Ovary (tissue), 9 donors: ENCODE measurements around the gene ERFE. TPM values are rescaled to one million over a fixed set of nuclear protein-coding genes. Genes with fewer than 3 reads are reported as not detected.

Experiments used
- DNase-seq, 5 donors: peaks; one replicate each; pipeline ENCODE4 v3.0.0-alpha.2; 2019 to 2020
- H3K27ac ChIP-seq, 2 donors: fragments of 200-600 bp; one replicate each; pipeline versions ENCODE4 v1.5.1 to v1.8.0; 2019 to 2022
- H3K27me3 ChIP-seq: fragments of 200-600 bp; one replicate; pipeline ENCODE4 v1.8.0; 2022
- H3K36me3 ChIP-seq: fragments of 200-600 bp; sonication (generic); one replicate; pipeline ENCODE4 v1.5.1; 2019
- H3K4me1 ChIP-seq: one replicate; pipeline ENCODE4 v1.8.1; 2013; ENCODE audit warnings: mild to moderate bottlenecking, moderate library complexity; ENCODE audit not compliant: insufficient read depth
- H3K4me3 ChIP-seq: fragments of 200-600 bp; sonication (generic); one replicate; pipeline ENCODE4 v1.5.1; 2017
- H3K9me3 ChIP-seq, 2 donors: fragments of 200-600 bp in 1 of 2; sonication (generic) in 1 of 2; one replicate each; pipeline versions ENCODE4 v1.5.1 to v1.8.1; 2013 to 2019; ENCODE audit warnings: mild to moderate bottlenecking in 1 of 2, moderate library complexity in 1 of 2
- EP300 ChIP-seq: sonication (generic); formaldehyde crosslinking; IDR thresholded peaks from one replicate; pipeline ENCODE4 v1.6.1; 2017; ENCODE audit warnings: antibody characterized with exemption
- POLR2A ChIP-seq: fragments of 450-650 bp; IDR thresholded peaks from one replicate; pipeline ENCODE4 v1.6.1; 2017; ENCODE audit warnings: antibody characterized with exemption, mild to moderate bottlenecking, moderate library complexity
- WGBS, 3 donors: extraction: QIAGEN DNeasy Blood & Tissue Kit in 1 of 3; methylation state at CpG; one replicate each; pipeline versions ENCODE4 v1.1.5 to v1.1.7; 2013 to 2017; 5-methylcytosine and 5-hydroxymethylcytosine counted together
- intact Hi-C, 4 donors: fragments of 100-400 bp; cut with DNase I; formaldehyde crosslinking; loops; one replicate each; pipeline versions ENCODE4 v1.11.0 to v1.15.1; 2022 to 2023
- polyA plus RNA-seq, 2 donors: library from polyadenylated mRNA; stranded (reverse); fragments of 200-250 nt in 1 of 2; fragments of 350-450 nt in 1 of 2; fragmentation: Illumina TruSeq in 1 of 2; extraction: RNeasy Lipid Tissue Mini Kit (QIAGEN cat#74804) in 1 of 2; gene quantifications; one replicate each; pipeline ENCODE4 v1.2.3, GENCODE V29; 2013 to 2014
- total RNA-seq, 7 donors: library from RNA; depleted of rRNA in 2 of 7; stranded (reverse); fragments of >200 nt in 2 of 7; fragmentation: NEBNext Ultra II Directional in 3 of 7; extraction: Animal tissue kit (Norgen Biotek cat#: 25700) in 3 of 7; gene quantifications; one replicate each; pipeline versions ENCODE4 v1.1.0 to v1.2.4, GENCODE V29; 2016 to 2023
- TF ChIP-seq, protein P1 (sequence below), 3 donors: fragments of 450-650 bp in 2 of 3; fragments of 200-600 bp in 1 of 3; IDR thresholded peaks; one replicate each; pipeline versions ENCODE4 v1.5.1 to v1.8.0; 2016 to 2022; ENCODE audit warnings: antibody characterized with exemption in 3 of 3, mild to moderate bottlenecking in 1 of 3
- donor health status: DM: no; HTN: no; CAD: no; lungs with moderate emphysema.
- donor health status: DM: no; HTN: no; CAD: no.
- donor health status: Bipolar disorder and iron deficiency.
- donor health status: DM: yes; HTN: yes; CAD: no.
- donor health status: DM: no; HTN: no; CAD: no.
- donor health status: DM: yes; HTN: yes; CAD: no.

Gene ERFE
- total and polyA plus RNA-seq, 9 donors = 0.19 to 0.69 (median 0.25) TPM; not detected in 4

DNA sequence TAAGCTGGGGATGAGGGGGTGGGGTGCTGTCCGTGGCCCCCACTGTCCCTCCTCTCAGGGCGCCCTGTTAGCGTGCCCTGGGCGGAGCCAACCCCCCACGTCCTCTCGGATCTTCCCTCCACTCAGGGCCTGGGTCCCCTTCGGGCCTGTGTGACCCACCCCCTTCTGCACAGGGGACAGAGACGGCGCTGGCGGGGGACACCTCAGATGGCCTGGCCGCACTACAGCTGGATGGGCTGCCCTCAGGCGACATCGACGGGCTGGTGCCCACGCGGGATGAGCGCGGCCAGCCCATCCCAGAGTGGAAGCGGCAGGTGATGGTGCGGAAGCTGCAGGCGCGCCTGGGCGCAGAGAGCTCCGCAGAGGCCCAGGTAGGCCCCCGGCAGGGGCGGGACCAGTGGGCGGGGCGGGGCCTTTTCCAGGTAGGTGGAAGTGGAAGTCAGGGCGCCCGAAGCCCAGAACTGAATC is 30.2 kb upstream of the ERFE start:
- TF ChIP-seq, protein P1, sequence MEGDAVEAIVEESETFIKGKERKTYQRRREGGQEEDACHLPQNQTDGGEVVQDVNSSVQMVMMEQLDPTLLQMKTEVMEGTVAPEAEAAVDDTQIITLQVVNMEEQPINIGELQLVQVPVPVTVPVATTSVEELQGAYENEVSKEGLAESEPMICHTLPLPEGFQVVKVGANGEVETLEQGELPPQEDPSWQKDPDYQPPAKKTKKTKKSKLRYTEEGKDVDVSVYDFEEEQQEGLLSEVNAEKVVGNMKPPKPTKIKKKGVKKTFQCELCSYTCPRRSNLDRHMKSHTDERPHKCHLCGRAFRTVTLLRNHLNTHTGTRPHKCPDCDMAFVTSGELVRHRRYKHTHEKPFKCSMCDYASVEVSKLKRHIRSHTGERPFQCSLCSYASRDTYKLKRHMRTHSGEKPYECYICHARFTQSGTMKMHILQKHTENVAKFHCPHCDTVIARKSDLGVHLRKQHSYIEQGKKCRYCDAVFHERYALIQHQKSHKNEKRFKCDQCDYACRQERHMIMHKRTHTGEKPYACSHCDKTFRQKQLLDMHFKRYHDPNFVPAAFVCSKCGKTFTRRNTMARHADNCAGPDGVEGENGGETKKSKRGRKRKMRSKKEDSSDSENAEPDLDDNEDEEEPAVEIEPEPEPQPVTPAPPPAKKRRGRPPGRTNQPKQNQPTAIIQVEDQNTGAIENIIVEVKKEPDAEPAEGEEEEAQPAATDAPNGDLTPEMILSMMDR (IDR thresholded peaks at IDR 0.05) = no peak
- TF ChIP-seq POLR2A (no peak), EP300 (no peak)
- WGBS, 3 donors = 84 to 93% (median 86%) methylated on average over 30 of the region's 30 CpGs
- peaks cover 6% of the 10 kb centered on the region for H3K4me1 ChIP-seq
- intact Hi-C loops = no loop called here
- H3K36me3 ChIP-seq = no peaks in the 10 kb centered on the region
- no peak for DNase-seq
- H3K4me3 ChIP-seq = no peak overlapping the region
- H3K27me3 ChIP-seq = no peaks in the 10 kb centered on the region
- no peak overlapping the region for H3K27ac ChIP-seq
- no peaks in the 10 kb centered on the region for H3K9me3 ChIP-seq

DNA sequence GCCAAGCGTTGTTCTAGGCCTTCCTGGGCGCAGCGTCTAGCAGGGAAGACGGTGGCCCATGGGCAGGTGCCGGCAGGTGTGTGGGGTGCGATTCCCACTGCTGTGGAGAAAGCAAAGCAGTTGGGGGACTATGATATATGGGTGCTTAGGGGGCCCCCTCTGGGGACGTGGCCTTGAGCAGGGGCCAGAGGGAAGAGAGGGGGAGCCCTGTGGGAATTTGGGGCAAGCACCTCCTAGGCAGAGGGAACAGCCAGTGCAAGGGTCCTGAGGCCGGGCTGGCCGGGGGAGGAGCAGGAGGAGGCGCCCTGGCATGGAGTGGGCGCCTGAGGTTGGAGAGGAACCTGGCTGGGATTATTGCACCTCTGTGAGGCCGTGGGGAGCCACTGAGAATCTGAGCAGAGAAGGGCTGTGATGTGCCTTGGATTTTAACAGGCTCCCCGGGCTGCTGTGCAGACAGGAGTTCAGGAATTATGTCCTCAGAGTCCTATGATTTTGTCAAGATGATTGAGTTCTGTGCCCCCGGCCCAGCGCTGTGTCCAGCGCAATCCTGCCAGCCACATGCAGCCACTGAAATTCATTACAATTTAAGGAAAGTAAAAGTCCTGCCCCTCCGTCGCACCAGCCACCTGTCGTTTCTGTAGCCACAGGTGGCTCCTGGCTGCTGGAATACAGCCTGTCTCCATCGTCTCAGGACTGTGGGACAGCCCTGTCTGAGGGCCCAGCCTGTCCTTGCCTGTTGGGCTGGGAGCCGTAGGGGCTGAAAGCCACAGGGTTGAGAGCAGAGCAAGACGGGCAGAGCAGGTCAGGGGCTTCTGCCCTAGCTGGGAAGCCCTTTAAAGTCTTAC is 29.4 kb upstream of the ERFE start:
- no peaks in the 10 kb centered on the region for H3K27me3 ChIP-seq
- WGBS, 3 donors = 83 to 85% (median 84%) methylated on average over 22 of the region's 22 CpGs
- intact Hi-C loops = no loop called here
- no peaks in the 10 kb centered on the region for H3K9me3 ChIP-seq
- no peak overlapping the region for H3K4me3 ChIP-seq
- DNase-seq = no peak
- no peak overlapping the region for H3K27ac ChIP-seq
- peaks cover 6% of the 10 kb centered on the region for H3K4me1 ChIP-seq
- H3K36me3 ChIP-seq = no peaks in the 10 kb centered on the region
- no peak for TF ChIP-seq EP300
- TF ChIP-seq POLR2A = no peak
- TF ChIP-seq, protein P1 (IDR thresholded peaks at IDR 0.05) = no peak

DNA sequence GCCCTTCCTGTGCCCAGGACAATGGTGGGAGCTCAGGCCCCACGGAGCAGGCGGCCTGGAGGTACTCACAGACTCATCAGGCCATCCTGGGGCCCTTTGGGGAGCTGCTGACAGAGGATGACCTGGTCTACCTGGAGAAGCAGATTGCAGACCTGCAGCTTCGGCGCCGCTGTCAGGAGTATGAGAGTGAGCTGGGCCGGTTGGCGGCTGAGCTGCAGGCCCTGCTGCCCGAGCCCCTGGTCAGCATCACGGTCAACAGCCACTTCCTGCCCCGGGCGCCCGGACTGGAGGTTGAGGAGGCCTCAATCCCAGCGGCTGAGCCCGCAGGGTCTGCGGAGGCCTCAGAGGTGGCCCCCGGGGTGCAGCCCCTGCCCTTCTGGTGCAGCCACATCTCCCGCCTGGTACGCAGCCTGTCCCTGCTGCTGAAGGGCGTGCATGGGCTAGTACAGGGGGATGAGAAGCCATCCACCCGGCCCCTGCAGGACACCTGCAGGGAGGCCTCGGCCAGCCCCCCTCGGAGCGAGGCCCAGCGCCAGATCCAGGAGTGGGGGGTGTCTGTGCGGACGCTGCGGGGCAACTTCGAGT is 28.6 kb upstream of the ERFE start:
- TF ChIP-seq, protein P1 (IDR thresholded peaks at IDR 0.05) = no peak
- TF ChIP-seq EP300 (no peak), POLR2A (no peak)
- H3K36me3 ChIP-seq = no peaks in the 10 kb centered on the region
- H3K27me3 ChIP-seq = no peaks in the 10 kb centered on the region
- peaks cover 6% of the 10 kb centered on the region for H3K4me1 ChIP-seq
- no peak overlapping the region for H3K27ac ChIP-seq
- no peaks in the 10 kb centered on the region for H3K9me3 ChIP-seq
- 86 to 90% (median 90%) methylated on average over 28 of the region's 28 CpGs for WGBS, 3 donors
- intact Hi-C loops = no loop called here
- H3K4me3 ChIP-seq = no peak overlapping the region
- no peak for DNase-seq

DNA sequence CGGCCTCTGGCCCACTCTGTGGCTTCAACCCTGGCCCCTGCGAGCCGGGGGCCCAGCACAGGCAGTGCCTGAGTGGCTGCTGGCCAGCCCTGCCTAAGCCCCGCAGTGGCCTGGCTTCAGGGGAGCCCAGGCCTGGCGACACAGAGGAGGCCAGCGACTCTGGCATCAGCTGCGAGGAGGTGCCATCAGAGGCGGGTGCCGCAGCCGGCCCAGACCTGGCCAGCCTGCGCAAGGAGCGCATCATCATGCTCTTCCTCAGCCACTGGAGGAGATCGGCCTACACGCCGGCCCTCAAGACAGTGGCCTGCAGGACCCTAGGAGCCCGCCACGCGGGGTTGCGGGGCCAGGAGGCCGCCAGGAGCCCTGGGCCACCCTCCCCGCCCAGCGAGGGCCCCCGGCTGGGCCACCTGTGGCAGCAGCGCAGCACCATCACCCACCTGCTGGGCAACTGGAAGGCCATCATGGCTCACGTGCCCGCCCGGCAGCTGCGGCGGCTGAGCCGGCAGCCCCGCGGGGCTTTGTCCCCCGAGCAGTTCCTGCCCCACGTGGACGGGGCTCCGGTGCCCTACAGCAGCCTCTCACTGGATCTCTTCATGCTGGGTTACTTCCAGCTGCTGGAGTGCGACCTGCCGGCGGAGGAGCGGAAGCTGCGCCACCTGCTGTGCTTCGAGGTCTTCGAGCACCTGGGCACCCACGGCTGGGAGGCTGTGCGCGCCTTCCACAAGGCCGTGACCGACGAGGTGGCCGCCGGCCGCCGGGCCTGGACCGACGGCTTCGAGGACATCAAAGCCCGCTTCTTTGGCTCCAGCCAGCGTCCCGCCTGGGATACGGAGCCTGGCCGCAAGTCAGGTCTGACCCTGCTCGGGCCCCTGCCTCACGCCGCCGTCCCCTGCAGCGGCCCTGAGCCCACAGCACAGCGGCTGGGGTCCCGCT is 27.8 kb upstream of the ERFE start:
- no peaks in the 10 kb centered on the region for H3K9me3 ChIP-seq
- H3K27ac ChIP-seq = no peak overlapping the region
- no peak for DNase-seq
- peaks cover 6% of the 10 kb centered on the region for H3K4me1 ChIP-seq
- TF ChIP-seq EP300 (no peak), POLR2A (no peak)
- TF ChIP-seq, protein P1 (IDR thresholded peaks at IDR 0.05) = no peak
- intact Hi-C loops = no loop called here
- 90 to 93% (median 92%) methylated on average over 54 to 68 of the region's 68 CpGs for WGBS, 3 donors
- no peaks in the 10 kb centered on the region for H3K36me3 ChIP-seq
- H3K4me3 ChIP-seq = no peak overlapping the region
- no peaks in the 10 kb centered on the region for H3K27me3 ChIP-seq
